ENCODE results near the gene OR6C65. TPM values are rescaled to one million over a fixed set of nuclear protein-coding genes. Genes with fewer than 3 reads are reported as not detected.

OR6C65 gene
- total and polyA plus RNA-seq, 9 of the 15 experiments (the other 6 are each of a cell fraction or from before 2014, with no cell fraction given) = not detected

- no peak for TF ChIP-seq MNT (conservative IDR thresholded peaks at IDR 0.05)
Measured at GRCh38 chr12:55420307-55420962, 20.1 kb downstream of the OR6C65 start (continued).

GRCh38 chr12:55425954-55426353, 25.6 kb downstream of the OR6C65 start, which contains the start of gene OR6C76:
TSS of gene OR6C76 (plus strand) at chr12:55426254. CDS start at chr12:55426254, 0 bp downstream.
- in situ Hi-C loops (cut with MboI) (no loop called here), intact Hi-C loops (cut with micrococcal nuclease) (no loop called here)
- Histone ChIP-seq H3K9ac (ENCODE audit: insufficient read depth in 1 of 2, low read depth in 2 of 2, low read length in 2 of 2) (no peak within 1 kb of the TSS), H3K4me3 (no peak within 1 kb of the TSS), H3K79me2 (ENCODE audit: control insufficient read depth, insufficient read depth, low read length) (no peaks in the 10 kb centered on the region), H3K9me1 (ENCODE audit: control insufficient read depth, insufficient read depth, low read length) (no peaks in the 10 kb centered on the region), H4K20me1 (replicated peaks; ENCODE audit: control insufficient read depth, insufficient read depth, low read length) (no peaks in the 10 kb centered on the region), H3K36me3 (ENCODE audit: control insufficient read depth, insufficient read depth, low read length) (no peaks in the 10 kb centered on the region), H3K4me1 (replicated peaks in 1 of 2; ENCODE audit: control insufficient read depth in 2 of 2, insufficient read depth in 2 of 2, low read length in 2 of 2) (no peaks in the 10 kb centered on the region), H3K9me3 (replicated peaks; ENCODE audit: control insufficient read depth, insufficient read depth, low read depth, low read length) (no peaks in the 10 kb centered on the region), H3K4me2 (ENCODE audit: insufficient read depth, low read length) (no peak within 1 kb of the TSS), H2AFZ (ENCODE audit: low read depth, low read length) (no peak within 1 kb of the TSS), H3K27ac (ENCODE audit: extremely low read depth, low read depth, low read length) (no peak within 1 kb of the TSS), H3K27me3 (ENCODE audit: control insufficient read depth in 2 of 2, insufficient read depth in 2 of 2, low read length in 2 of 2) (no peaks in the 10 kb centered on the region)
- 18% methylated on average over 4 of the region's 4 CpGs for WGBS (ENCODE audit: insufficient coverage, low coverage, missing lambda C conversion rate)
- ATAC-seq (no peak), FAIRE-seq (no peak), DNase-seq (ENCODE audit: extremely low read depth in 1 of 4, low spot score in 3 of 4) (no peak)
- TF ChIP-seq ZNF644 (tag; IDR thresholded peaks at IDR 0.05; ENCODE audit: low read depth) = no peak
- TF ChIP-seq, protein P1, sequence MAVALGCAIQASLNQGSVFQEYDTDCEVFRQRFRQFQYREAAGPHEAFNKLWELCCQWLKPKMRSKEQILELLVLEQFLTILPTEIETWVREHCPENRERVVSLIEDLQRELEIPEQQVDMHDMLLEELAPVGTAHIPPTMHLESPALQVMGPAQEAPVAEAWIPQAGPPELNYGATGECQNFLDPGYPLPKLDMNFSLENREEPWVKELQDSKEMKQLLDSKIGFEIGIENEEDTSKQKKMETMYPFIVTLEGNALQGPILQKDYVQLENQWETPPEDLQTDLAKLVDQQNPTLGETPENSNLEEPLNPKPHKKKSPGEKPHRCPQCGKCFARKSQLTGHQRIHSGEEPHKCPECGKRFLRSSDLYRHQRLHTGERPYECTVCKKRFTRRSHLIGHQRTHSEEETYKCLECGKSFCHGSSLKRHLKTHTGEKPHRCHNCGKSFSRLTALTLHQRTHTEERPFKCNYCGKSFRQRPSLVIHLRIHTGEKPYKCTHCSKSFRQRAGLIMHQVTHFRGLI (CRISPR knock-in tag; IDR thresholded peaks at IDR 0.05) = no peak
- TF ChIP-seq NFXL1 (CRISPR knock-in tag; IDR thresholded peaks at IDR 0.05) = no peak
- TF ChIP-seq NCOR1 (IDR thresholded peaks at IDR 0.05) = no peak
- no peak for TF ChIP-seq ILK (tag; IDR thresholded peaks at IDR 0.05; ENCODE audit: borderline replicate concordance, low read depth)
- no peak for TF ChIP-seq MLLT1 (IDR thresholded peaks at IDR 0.05)
- TF ChIP-seq, protein P2, sequence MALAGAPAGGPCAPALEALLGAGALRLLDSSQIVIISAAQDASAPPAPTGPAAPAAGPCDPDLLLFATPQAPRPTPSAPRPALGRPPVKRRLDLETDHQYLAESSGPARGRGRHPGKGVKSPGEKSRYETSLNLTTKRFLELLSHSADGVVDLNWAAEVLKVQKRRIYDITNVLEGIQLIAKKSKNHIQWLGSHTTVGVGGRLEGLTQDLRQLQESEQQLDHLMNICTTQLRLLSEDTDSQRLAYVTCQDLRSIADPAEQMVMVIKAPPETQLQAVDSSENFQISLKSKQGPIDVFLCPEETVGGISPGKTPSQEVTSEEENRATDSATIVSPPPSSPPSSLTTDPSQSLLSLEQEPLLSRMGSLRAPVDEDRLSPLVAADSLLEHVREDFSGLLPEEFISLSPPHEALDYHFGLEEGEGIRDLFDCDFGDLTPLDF (CRISPR knock-in tag; IDR thresholded peaks at IDR 0.05) = no peak
- no peak for TF ChIP-seq CBX1 (IDR thresholded peaks at IDR 0.05; ENCODE audit: low read depth)
- no peak for TF ChIP-seq RNF2 (IDR thresholded peaks at IDR 0.05)
- TF ChIP-seq PHTF2 (CRISPR knock-in tag; IDR thresholded peaks at IDR 0.05) = no peak
- CTCF ChIA-PET (ENCODE audit: low intra/inter-chr PET ratio) = no interaction called here
- POLR2A ChIA-PET = no interaction called here
- BruUV-seq (replicated peaks) = no TSS peak
